ENCODE results near the gene ACE2. TPM values are rescaled to one million over a fixed set of nuclear protein-coding genes. Genes with fewer than 3 reads are reported as not detected.
A peak's percentile ranks its signal among the peaks of the same experiment; 100 is the strongest.
"Not testable (repeated sequence)": the region's sequence is repeated elsewhere in the genome, so short reads cannot be mapped to it uniquely, and the experiment has no call there.

ACE2 gene
- 10 to 100 TPM; 14.3 to 17.2 TPM for total RNA-seq
- long read RNA-seq, transcript ACE2-201 (18 exons, 3,393 nt), result major isoform, 8 of 11 reads
- long read RNA-seq, partial matches to known transcripts, result 2 of 11 reads
- long read RNA-seq, other reads (novel, unspliced or antisense), result 1 of 11 reads

- intact Hi-C loops (cut with DNase I), result no loop called here
- ATAC-seq (peak; percentile 18 to 50), DNase-seq (no peak)
These were observed at the start of gene ACE2 for GRCh38 chrX:15600745-15601144. ACE2 (minus strand) TSS chrX:15600960; CDS start chrX:15600911, 49 bp downstream.

- peak; percentile 39 to 68 for ATAC-seq
- intact Hi-C loops (cut with DNase I), result loop anchor here in 1 of 2 donors (10.0 kb wide), 1 partner anchor 143 kb away; the partner anchor contains the start of gene BMX
These were observed 46.8 kb upstream of the ACE2 start for GRCh38 chrX:15647510-15647909.

GRCh38 chrX:15646543-15646942 is 45.8 kb upstream of the ACE2 start:
- DNase-seq (peak; percentile 18), ATAC-seq (no peak)
- intact Hi-C loops (cut with DNase I), result loop anchor here in 1 of 2 donors (10.0 kb wide), 1 partner anchor 142 kb away; the partner anchor contains the start of gene BMX

More at GRCh38 chrX:15647510-15647909, 46.8 kb upstream of the ACE2 start:
- DNase-seq, result not testable (repeated sequence)

GRCh38 chrX:15646031-15646430 is 45.3 kb upstream of the ACE2 start:
- no peak for DNase-seq
- no peak for ATAC-seq

GRCh38 chrX:15645266-15645665 is 44.5 kb upstream of the ACE2 start:
- no peak for ATAC-seq
- no peak for DNase-seq
- intact Hi-C loops (cut with DNase I), result loop anchor here in 1 of 2 donors (10.0 kb wide), 1 partner anchor 140 kb away; the partner anchor contains the start of gene BMX

More at GRCh38 chrX:15646031-15646430, 45.3 kb upstream of the ACE2 start:
- intact Hi-C loops (cut with DNase I), result loop anchor here in 1 of 2 donors (10.0 kb wide), 1 partner anchor 141 kb away; the partner anchor contains the start of gene BMX

DNA sequence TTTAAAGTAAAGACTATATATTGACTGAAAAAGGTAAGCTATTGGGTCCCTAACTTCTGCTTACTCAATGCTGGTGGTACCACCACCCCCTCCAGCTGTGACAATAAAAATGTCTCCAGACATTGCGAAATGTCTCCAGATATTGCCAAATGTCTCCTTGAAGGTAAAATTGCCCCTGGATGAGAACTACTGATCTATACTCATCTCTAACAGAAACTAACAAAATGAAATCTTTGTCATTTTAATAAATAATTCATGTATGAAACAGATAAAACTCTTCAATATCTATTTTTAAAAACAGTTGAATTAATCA is 43.8 kb upstream of the ACE2 start:
- ATAC-seq (no peak), DNase-seq (no peak)
- intact Hi-C loops (cut with DNase I), result loop anchor here in 1 of 2 donors (10.0 kb wide), 1 partner anchor 140 kb away; the partner anchor contains the start of gene BMX

GRCh38 chrX:15643786-15644559 is 43.2 kb upstream of the ACE2 start:
- ATAC-seq (no peak), DNase-seq (no peak)
- intact Hi-C loops (cut with DNase I), result loop anchor here in 1 of 2 donors (10.0 kb wide), 1 partner anchor 139 kb away; the partner anchor contains the start of gene BMX

- DNase-seq (no peak), ATAC-seq (no peak)
- intact Hi-C loops (cut with DNase I), result no loop called here
These were observed 30.9 kb upstream of the ACE2 start for GRCh38 chrX:15631637-15632036.

GRCh38 chrX:15623054-15623453 is 22.3 kb upstream of the ACE2 start:
- intact Hi-C loops (cut with DNase I), result no loop called here
- no peak for DNase-seq
- ATAC-seq, result no peak

GRCh38 chrX:15619053-15619755 is 18.4 kb upstream of the ACE2 start:
- DNase-seq (no peak), ATAC-seq (no peak)
- intact Hi-C loops (cut with DNase I), result no loop called here

DNA sequence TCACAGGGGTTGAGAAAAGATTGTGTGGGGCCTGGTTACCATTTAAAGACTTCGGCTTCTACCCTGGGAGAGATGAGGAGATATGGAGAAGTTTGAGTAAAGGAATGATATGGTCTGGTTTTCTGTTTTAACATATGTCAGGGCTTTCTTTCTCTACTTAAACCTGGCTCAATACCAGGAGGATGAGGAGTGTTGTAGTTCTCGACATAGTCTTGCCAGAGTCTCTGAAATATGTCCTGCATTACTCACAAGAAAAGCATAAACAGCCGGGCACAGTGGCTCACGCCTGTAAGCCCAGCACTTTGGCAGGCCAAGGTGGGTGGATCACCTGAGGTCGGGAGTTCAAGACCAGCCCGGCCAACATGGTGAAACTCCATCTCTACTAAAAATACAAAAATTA is 16.4 kb upstream of the ACE2 start:
- intact Hi-C loops (cut with DNase I), result no loop called here

GRCh38 chrX:15616531-15616930 is 15.8 kb upstream of the ACE2 start:
- intact Hi-C loops (cut with DNase I), result no loop called here
- ATAC-seq (peak; percentile 27 to 57), DNase-seq (peak; percentile 25)

More for the DNA sequence above, 16.4 kb upstream of the ACE2 start:
- ATAC-seq, result no peak
- DNase-seq, result no peak

DNA sequence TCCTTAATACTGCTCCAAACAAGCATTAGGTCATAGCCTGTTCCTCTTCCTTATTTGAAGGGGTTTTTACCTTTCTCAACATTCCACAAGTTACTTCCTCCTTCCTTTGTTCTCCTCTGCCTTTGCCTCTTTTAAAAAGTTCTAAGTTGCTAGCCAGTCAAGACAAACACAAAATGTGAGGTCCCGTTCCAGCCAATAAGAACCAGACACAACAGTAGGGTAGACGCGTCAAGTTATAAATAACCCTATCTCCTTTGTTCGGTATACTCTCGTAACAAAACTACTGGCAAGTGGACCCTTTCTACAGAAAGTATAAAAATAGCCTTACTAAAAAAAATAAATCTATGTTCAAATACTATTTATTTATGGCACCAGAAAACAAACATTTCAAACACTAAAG is 6.3 kb upstream of the ACE2 start:
- ATAC-seq (no peak), DNase-seq (no peak)
- intact Hi-C loops (cut with DNase I), result no loop called here

DNA sequence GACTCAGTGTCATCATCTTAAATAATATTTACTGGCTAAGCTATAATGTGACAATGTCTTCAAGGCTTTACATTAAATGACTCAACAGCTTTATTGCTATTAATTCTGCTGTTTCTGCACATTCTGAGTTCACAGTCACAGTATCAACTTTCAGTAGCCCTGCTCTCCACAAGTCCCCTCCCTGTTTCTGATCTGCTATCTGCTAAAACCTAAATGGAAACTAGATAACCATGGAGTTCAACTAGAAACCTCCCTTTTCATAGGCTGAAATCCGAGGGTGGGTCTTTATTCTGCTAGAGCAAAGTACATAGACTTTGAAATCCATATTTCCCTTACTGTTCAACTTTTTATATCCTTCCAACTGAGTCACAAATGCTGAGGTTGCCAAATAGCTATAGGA is 5.4 kb upstream of the ACE2 start:
- intact Hi-C loops (cut with DNase I), result no loop called here
- ATAC-seq (no peak), DNase-seq (no peak)

DNA sequence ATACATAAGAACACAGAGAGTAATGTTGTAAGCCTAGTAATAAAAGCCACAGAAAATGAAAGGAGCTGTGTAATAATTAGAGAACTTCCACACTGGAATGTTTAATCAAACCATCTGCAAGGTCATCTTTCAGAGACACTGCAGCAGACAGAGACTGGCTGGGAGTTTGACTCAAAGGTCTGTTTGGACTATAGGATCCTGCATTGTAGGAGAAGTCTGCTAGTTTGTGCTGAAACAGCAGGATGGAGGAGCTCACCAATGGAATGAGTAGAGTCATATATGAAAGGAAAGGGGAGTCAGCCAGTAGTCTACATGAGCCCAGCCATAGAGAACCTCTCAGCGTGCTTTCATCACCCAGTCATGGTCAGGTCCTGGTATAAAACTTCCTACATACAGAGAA is 4.5 kb upstream of the ACE2 start:
- ATAC-seq (no peak), DNase-seq (no peak)
- intact Hi-C loops (cut with DNase I), result no loop called here

DNA sequence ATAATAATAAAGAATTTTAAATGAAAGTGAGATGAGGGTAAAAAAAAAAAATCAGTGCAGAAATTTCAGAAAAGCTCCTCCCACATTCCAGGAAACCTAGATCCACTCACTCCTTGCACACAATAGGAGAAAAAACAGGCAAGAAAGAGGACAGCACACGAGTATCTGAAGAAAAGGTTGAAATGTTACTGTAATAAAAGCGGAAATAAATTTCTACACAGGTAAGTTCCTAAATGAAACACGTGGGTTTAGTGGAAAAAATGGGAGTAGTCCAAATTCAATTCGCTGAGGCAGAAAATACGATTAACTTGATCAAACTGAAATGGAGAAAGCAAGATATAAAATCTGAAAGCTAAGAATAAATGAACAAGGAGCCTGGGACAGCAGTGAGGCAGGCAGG is 2.0 kb upstream of the ACE2 start:
- ATAC-seq (no peak), DNase-seq (no peak)
- intact Hi-C loops (cut with DNase I), result no loop called here

GRCh38 chrX:15601932-15602331 is 1.2 kb upstream of the ACE2 start:
- DNase-seq (no peak), ATAC-seq (no peak)
- intact Hi-C loops (cut with DNase I), result no loop called here

GRCh38 chrX:15600049-15600448 is 711 bp downstream of the ACE2 start:
- no peak for ATAC-seq

DNA sequence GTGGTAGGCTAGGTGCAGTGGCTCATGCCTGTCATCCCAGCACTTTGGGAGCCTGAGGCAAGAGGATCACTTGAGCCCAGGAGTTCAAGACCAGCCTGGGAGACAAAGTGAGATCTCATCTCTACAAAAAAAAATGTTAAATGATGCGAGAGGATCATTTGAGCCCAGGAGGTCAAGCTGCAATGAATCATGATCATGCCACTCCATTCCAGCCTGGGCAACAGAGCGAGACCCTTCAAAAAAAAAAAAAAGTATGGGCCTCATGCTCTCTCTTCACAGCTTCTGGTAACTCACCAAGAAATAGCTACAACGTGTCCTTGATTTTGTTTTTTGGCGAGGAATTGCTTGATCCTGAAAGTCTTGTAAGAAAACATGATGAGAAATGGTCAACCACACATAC is 1.3 kb downstream of the ACE2 start:
- ATAC-seq (no peak), DNase-seq (no peak)
- intact Hi-C loops (cut with DNase I), result no loop called here

More at GRCh38 chrX:15600049-15600448, 711 bp downstream of the ACE2 start:
- no peak for DNase-seq
- intact Hi-C loops (cut with DNase I), result no loop called here

DNA sequence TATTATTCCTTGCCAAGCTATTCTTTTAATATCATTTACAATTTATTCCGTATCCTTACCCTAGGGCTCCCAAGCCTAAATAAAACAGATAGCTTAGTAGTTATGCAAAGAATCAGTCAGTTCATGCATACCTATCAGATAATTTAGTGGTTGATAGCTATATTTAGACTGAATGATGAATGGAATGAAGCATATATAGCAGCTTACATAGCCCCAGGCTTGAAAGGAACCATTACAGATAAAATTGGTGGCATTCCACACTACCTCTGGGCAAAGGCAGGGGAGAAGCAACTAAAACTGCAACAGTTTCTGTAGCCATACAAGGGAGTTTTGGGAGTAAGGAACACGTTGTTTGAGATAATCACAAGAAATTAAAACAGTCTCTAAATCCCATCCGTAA is 2.7 kb downstream of the ACE2 start:
- DNase-seq (no peak), ATAC-seq (no peak)
- intact Hi-C loops (cut with DNase I), result no loop called here
